GM21390 (cell line): Measurements from ENCODE around the gene CALHM1.
"Not testable (repeated sequence)": the region's sequence is repeated elsewhere in the genome, so short reads cannot be mapped to it uniquely, and the experiment has no call there.

Experiments used
- ATAC-seq: cut with Tn5 transposase; IDR thresholded peaks from one replicate; pipeline ENCODE4 v1.9.1; 2021; ENCODE audit not compliant: unreplicated experiment

The CALHM1 gene

GRCh38 chr10:103458720-103459119, at the start of gene CALHM1:
Gene CALHM1, minus strand, starts transcription at chr10:103458900. Its CDS starts 149 bp downstream, at chr10:103458751.
- no peak for ATAC-seq

- no peak for ATAC-seq
Observed at GRCh38 chr10:103507235-103508191, 48.8 kb upstream of the CALHM1 start.

- ATAC-seq: no peak
Observed at GRCh38 chr10:103506061-103506460, 47.4 kb upstream of the CALHM1 start.

- ATAC-seq: peak; percentile 53
Observed at GRCh38 chr10:103504181-103504783, 45.6 kb upstream of the CALHM1 start.

- ATAC-seq: not testable (repeated sequence)
Observed at GRCh38 chr10:103503777-103504176, 45.1 kb upstream of the CALHM1 start.

- ATAC-seq: no peak
Observed at GRCh38 chr10:103502849-103503660, 44.4 kb upstream of the CALHM1 start.

- ATAC-seq: no peak
Observed at GRCh38 chr10:103501186-103501585, 42.5 kb upstream of the CALHM1 start.

- ATAC-seq: no peak
Observed at GRCh38 chr10:103500481-103500880, 41.8 kb upstream of the CALHM1 start.

- no peak for ATAC-seq
Observed at GRCh38 chr10:103499881-103500280, 41.2 kb upstream of the CALHM1 start.

- ATAC-seq: no peak
Observed at GRCh38 chr10:103498936-103499638, 40.4 kb upstream of the CALHM1 start.

GRCh38 chr10:103497161-103497915, 38.6 kb upstream of the CALHM1 start:
- ATAC-seq: no peak

- ATAC-seq: no peak
Observed at GRCh38 chr10:103495321-103495720, 36.6 kb upstream of the CALHM1 start.

GRCh38 chr10:103493916-103494877, 35.5 kb upstream of the CALHM1 start:
- ATAC-seq: no peak

GRCh38 chr10:103493362-103493915, 34.7 kb upstream of the CALHM1 start, which contains the start of gene NEURL1:
Gene NEURL1, plus strand, starts transcription at chr10:103493705. Its CDS starts 683 bp downstream, at chr10:103494388.
- no peak for ATAC-seq

GRCh38 chr10:103492655-103493261, 34.1 kb upstream of the CALHM1 start:
- ATAC-seq: no peak

- ATAC-seq: no peak
Observed at GRCh38 chr10:103491729-103492364, 33.1 kb upstream of the CALHM1 start.

GRCh38 chr10:103490986-103491314, 32.2 kb upstream of the CALHM1 start:
- no peak for ATAC-seq

GRCh38 chr10:103487410-103487708, 28.7 kb upstream of the CALHM1 start:
- ATAC-seq: no peak
